ENCODE data around the gene HNF1B.

HNF1B gene

GRCh38 chr17:37725021-37725595 lies 19.8 kb downstream of the HNF1B start:
- Histone ChIP-seq H3K4me1 (ENCODE audit: control insufficient read depth, low read length) (no peaks in the 10 kb centered on the region), H3K36me3 (ENCODE audit: control insufficient read depth, low read length) (no peaks in the 10 kb centered on the region), H3K27me3 (ENCODE audit: control insufficient read depth, low read length) (peaks cover 12% of the 10 kb centered on the region), H3K4me3 (ENCODE audit: low read length) (no peak overlapping the region), H4K20me1 (ENCODE audit: control insufficient read depth, insufficient read depth, low read depth, low read length) (no peaks in the 10 kb centered on the region), H3K27ac (ENCODE audit: low read depth, low read length) (no peak overlapping the region), H3K4me2 (ENCODE audit: low read length) (no peak overlapping the region), H3K9me2 (replicated peaks; ENCODE audit: control insufficient read depth, low read length) (no peaks in the 10 kb centered on the region), H3K79me2 (ENCODE audit: control insufficient read depth, low read length) (no peaks in the 10 kb centered on the region), H3K9me3 (ENCODE audit: control insufficient read depth, insufficient read depth, low read length) (no peaks in the 10 kb centered on the region), H3F3A (ENCODE audit: control insufficient read depth, insufficient read depth) (no peaks in the 10 kb centered on the region)
- no peak for TF ChIP-seq CTCF (IDR thresholded peaks at IDR 0.05; ENCODE audit: low read depth, low read length, poor library complexity, severe bottlenecking)
- no peak for TF ChIP-seq EZH2phosphoT487 (IDR thresholded peaks at IDR 0.05; ENCODE audit: borderline replicate concordance, low read length)

- H3K4me2 ChIP-seq (ENCODE audit: low read length): no peak overlapping the region
- H4K20me1 ChIP-seq (ENCODE audit: control insufficient read depth, insufficient read depth, low read depth, low read length): no peaks in the 10 kb centered on the region
- H3K27me3 ChIP-seq (ENCODE audit: control insufficient read depth, low read length): peaks cover 25% of the 10 kb centered on the region
- no peaks in the 10 kb centered on the region for H3K36me3 ChIP-seq (ENCODE audit: control insufficient read depth, low read length)
- no peaks in the 10 kb centered on the region for H3K4me1 ChIP-seq (ENCODE audit: control insufficient read depth, low read length)
- H3K9me3 ChIP-seq (ENCODE audit: control insufficient read depth, insufficient read depth, low read length): no peaks in the 10 kb centered on the region
- H3K4me3 ChIP-seq (ENCODE audit: low read length): no peak overlapping the region
- no peaks in the 10 kb centered on the region for H3K79me2 ChIP-seq (ENCODE audit: control insufficient read depth, low read length)
- H3K27ac ChIP-seq (ENCODE audit: low read depth, low read length): no peak overlapping the region
- no peaks in the 10 kb centered on the region for H3K9me2 ChIP-seq (replicated peaks; ENCODE audit: control insufficient read depth, low read length)
- no peak for TF ChIP-seq EZH2phosphoT487 (IDR thresholded peaks at IDR 0.05; ENCODE audit: borderline replicate concordance, low read length)
- TF ChIP-seq CTCF (IDR thresholded peaks at IDR 0.05; ENCODE audit: low read depth, low read length, poor library complexity, severe bottlenecking): no peak
- no peaks in the 10 kb centered on the region for H3F3A ChIP-seq (ENCODE audit: control insufficient read depth, insufficient read depth)
These were observed 23.9 kb downstream of the HNF1B start for GRCh38 chr17:37720989-37721388.

- no peaks in the 10 kb centered on the region for H3K79me2 ChIP-seq (ENCODE audit: control insufficient read depth, low read length)
- no peaks in the 10 kb centered on the region for H3K9me2 ChIP-seq (replicated peaks; ENCODE audit: control insufficient read depth, low read length)
- H3K27me3 ChIP-seq (ENCODE audit: control insufficient read depth, low read length): peaks cover 25% of the 10 kb centered on the region
- H3F3A ChIP-seq (ENCODE audit: control insufficient read depth, insufficient read depth): no peaks in the 10 kb centered on the region
- H3K27ac ChIP-seq (ENCODE audit: low read depth, low read length): no peak overlapping the region
- no peaks in the 10 kb centered on the region for H3K4me1 ChIP-seq (ENCODE audit: control insufficient read depth, low read length)
- H3K9me3 ChIP-seq (ENCODE audit: control insufficient read depth, insufficient read depth, low read length): no peaks in the 10 kb centered on the region
- no peak overlapping the region for H3K4me2 ChIP-seq (ENCODE audit: low read length)
- no peak for TF ChIP-seq CTCF (IDR thresholded peaks at IDR 0.05; ENCODE audit: low read depth, low read length, poor library complexity, severe bottlenecking)
- TF ChIP-seq EZH2phosphoT487 (IDR thresholded peaks at IDR 0.05; ENCODE audit: borderline replicate concordance, low read length): no peak
- no peaks in the 10 kb centered on the region for H4K20me1 ChIP-seq (ENCODE audit: control insufficient read depth, insufficient read depth, low read depth, low read length)
- no peak overlapping the region for H3K4me3 ChIP-seq (ENCODE audit: low read length)
- no peaks in the 10 kb centered on the region for H3K36me3 ChIP-seq (ENCODE audit: control insufficient read depth, low read length)
These were observed 25.0 kb downstream of the HNF1B start for GRCh38 chr17:37719866-37720265.

Data from DOHH2 (cell line).